Posterior vena cava (tissue), 2 donors: ENCODE data around the gene ZHX3. TPM values are rescaled to one million over a fixed set of nuclear protein-coding genes. Genes with fewer than 3 reads are reported as not detected.
A peak's percentile ranks its signal among the peaks of the same experiment; 100 is the strongest.

Experiments used
- DNase-seq: peaks from one replicate; pipeline ENCODE4 v3.0.0-alpha.2; 2020; ENCODE audit warnings: low spot score
- intact Hi-C, 2 donors: fragments of 100-400 bp; cut with DNase I; formaldehyde crosslinking; loops; one replicate each; pipeline versions ENCODE4 v1.14.1 to v1.14.2; 2022 to 2023
- long read RNA-seq, 2 donors: library from polyadenylated mRNA; unstranded; transcript quantifications; one replicate each; pipeline ENCODE4 v2.0.0, GENCODE V29; 2020 to 2021
- total RNA-seq, 2 donors: library from RNA; stranded (reverse); fragmentation: NEBNext Ultra II Directional; extraction: Animal tissue kit (Norgen Biotek cat#: 25700); gene quantifications; one replicate each; pipeline ENCODE4 v1.2.1, GENCODE V29; 2021
- donor health status: DM: yes; HTN: yes; CAD: no.
- donor health status: DM: yes; HTN: yes; CAD: no.

ZHX3 gene
- total RNA-seq = 10 to 100 TPM; 88.2 to 92.9 TPM
- long read RNA-seq, donor 1, partial matches to known transcripts = 3 of 30 reads
- long read RNA-seq, donor 1, other reads (novel, unspliced or antisense) = 23 of 30 reads
- long read RNA-seq, donor 2, full-length matches to known transcripts = 3 of 32 reads
- long read RNA-seq, donor 2, partial matches to known transcripts = 8 of 32 reads
- long read RNA-seq, donor 2, other reads (novel, unspliced or antisense) = 21 of 32 reads

GRCh38 chr20:41317546-41318270, at the start of gene ZHX3:
TSS of gene ZHX3 (minus strand) at chr20:41317731. CDS start at chr20:41204916, 112,815 bp downstream.
- intact Hi-C loops = loop anchor here (2.0 to 10.0 kb wide), 3 partner anchors 13 to 73 kb away; no protein-coding TSS in a partner anchor
- peak; percentile 99 for DNase-seq

GRCh38 chr20:41367393-41367695, 49.8 kb upstream of the ZHX3 start:
- intact Hi-C loops = no loop called here

GRCh38 chr20:41366546-41367392, 49.2 kb upstream of the ZHX3 start, which contains the start of gene EMILIN3:
TSS of gene EMILIN3 (minus strand) at chr20:41366818. CDS start at chr20:41366634, 184 bp downstream.
- DNase-seq = peak; percentile 71
- intact Hi-C loops = no loop called here

More at GRCh38 chr20:41367393-41367695, 49.8 kb upstream of the ZHX3 start:
- no peak for DNase-seq

GRCh38 chr20:41365777-41366545, 48.4 kb upstream of the ZHX3 start:
- DNase-seq = peak; percentile 81
- intact Hi-C loops = no loop called here

GRCh38 chr20:41364967-41365765, 47.6 kb upstream of the ZHX3 start:
- intact Hi-C loops = no loop called here
- DNase-seq = peak; percentile 59

GRCh38 chr20:41364236-41364855, 46.8 kb upstream of the ZHX3 start:
- intact Hi-C loops = no loop called here
- peak; percentile 58 for DNase-seq

- intact Hi-C loops = no loop called here
- no peak for DNase-seq
Measured at GRCh38 chr20:41363601-41364000, 46.1 kb upstream of the ZHX3 start.

GRCh38 chr20:41362748-41363140, 45.2 kb upstream of the ZHX3 start:
- intact Hi-C loops = no loop called here
- DNase-seq = no peak

- no peak for DNase-seq
- intact Hi-C loops = no loop called here
Measured at GRCh38 chr20:41361757-41362747, 44.5 kb upstream of the ZHX3 start.

GRCh38 chr20:41360831-41361756, 43.6 kb upstream of the ZHX3 start:
- intact Hi-C loops = no loop called here
- DNase-seq = no peak

GRCh38 chr20:41359541-41360011, 42.0 kb upstream of the ZHX3 start:
- intact Hi-C loops = no loop called here
- DNase-seq = no peak

- intact Hi-C loops = no loop called here
Measured at GRCh38 chr20:41358717-41359116, 41.2 kb upstream of the ZHX3 start.

GRCh38 chr20:41358230-41358629, 40.7 kb upstream of the ZHX3 start:
- DNase-seq = no peak
- intact Hi-C loops = no loop called here

More at GRCh38 chr20:41358717-41359116, 41.2 kb upstream of the ZHX3 start:
- no peak for DNase-seq

- DNase-seq = no peak
- intact Hi-C loops = no loop called here
Measured at GRCh38 chr20:41357424-41358163, 40.1 kb upstream of the ZHX3 start.

GRCh38 chr20:41356951-41357350, 39.4 kb upstream of the ZHX3 start:
- intact Hi-C loops = no loop called here
- no peak for DNase-seq
